PC-3 (cell line): ENCODE measurements around the gene MB. TPM values are rescaled to one million over a fixed set of nuclear protein-coding genes. Genes with fewer than 3 reads are reported as not detected.

ENCODE experiments used
- ATAC-seq: fragments of 200-7000 bp; cut with Tn5 transposase; 2 replicates; pipeline ENCODE4 v1.9.1; 2020; ENCODE audit warnings: mild to moderate bottlenecking, moderate library complexity
- BruUV-seq: library from RNA; stranded (reverse); fragments of 400-500 nt; replicated peaks from 2 replicates; lab custom pipeline; 2021; lab: Mats Ljungman, UMichigan
- CTCF ChIA-PET: fragments of 300-600 bp; sonication (Branson Sonifier 250); formaldehyde crosslinking; loops from one replicate; lab custom pipeline; 2022; ENCODE audit warnings: antibody characterized with exemption; lab: Charles Lee
- POLR2A ChIA-PET: fragments of 300-600 bp; sonication (Branson Sonifier 250); formaldehyde crosslinking; loops from one replicate; lab custom pipeline; 2022; ENCODE audit warnings: antibody characterized with exemption; ENCODE audit not compliant: unreplicated experiment; lab: Charles Lee
- DNase-seq: peaks from one replicate; pipeline ENCODE4 v3.0.0-alpha.2; 2015
- H2AFZ ChIP-seq: fragments of 300-600 bp; sonication (generic); 2 replicates; pipeline ENCODE4 v1.6.0; 2016; ENCODE audit warnings: antibody characterized with exemption, low read length
- H3F3A ChIP-seq: fragments of 300-600 bp; sonication (generic); one replicate; pipeline ENCODE4 v1.6.0; 2017; ENCODE audit warnings: antibody characterized with exemption, low read length, control low read depth, mild to moderate bottlenecking; ENCODE audit not compliant: unreplicated experiment
- H3K27ac ChIP-seq: fragments of 300-600 bp; sonication (generic); 2 replicates; pipeline ENCODE4 v1.5.1; 2016; ENCODE audit warnings: mild to moderate bottlenecking, low read length
- H3K27me3 ChIP-seq: fragments of 300-600 bp; sonication (generic); 2 replicates; pipeline ENCODE4 v1.6.1; 2016; ENCODE audit warnings: low read length, mixed read lengths
- H3K36me3 ChIP-seq: fragments of 300-600 bp; sonication (generic); 2 replicates; pipeline ENCODE4 v1.6.1; 2016; ENCODE audit warnings: low read depth, mixed run types, low read length, mixed read lengths
- H3K4me1 ChIP-seq: fragments of 300-600 bp; sonication (generic); 2 replicates; pipeline ENCODE4 v1.5.1; 2016; ENCODE audit warnings: low read length; ENCODE audit not compliant: insufficient read depth
- H3K4me2 ChIP-seq: fragments of 300-600 bp; sonication (generic); 2 replicates; pipeline ENCODE4 v1.6.0; 2016; ENCODE audit warnings: low read length
- H3K4me3 ChIP-seq: fragments of 300-600 bp; sonication (generic); 2 replicates; pipeline ENCODE4 v1.5.1; 2016; ENCODE audit warnings: mild to moderate bottlenecking, low read length, mixed read lengths
- H3K79me2 ChIP-seq: fragments of 300-600 bp; sonication (generic); 2 replicates; pipeline ENCODE4 v1.6.1; 2017; ENCODE audit warnings: low read length, mixed read lengths
- H3K9ac ChIP-seq: fragments of 300-600 bp; sonication (generic); 2 replicates; pipeline ENCODE4 v1.6.0; 2016; ENCODE audit warnings: mild to moderate bottlenecking, low read length
- H3K9me2 ChIP-seq: fragments of 300-600 bp; sonication (generic); replicated peaks from 2 replicates; pipeline ENCODE4 v1.6.1; 2016; ENCODE audit warnings: mixed run types, low read length, mixed read lengths
- H3K9me3 ChIP-seq: fragments of 300-600 bp; sonication (generic); 2 replicates; pipeline ENCODE4 v1.6.1; 2016; ENCODE audit warnings: low read length, mixed read lengths
- H4K20me1 ChIP-seq: fragments of 300-600 bp; sonication (generic); 2 replicates; pipeline ENCODE4 v1.6.1; 2016; ENCODE audit warnings: low read length, mixed read lengths
- EZH2 ChIP-seq: fragments of 300-600 bp; sonication (generic); IDR thresholded peaks from one replicate; pipeline ENCODE4 v1.6.1; 2017; ENCODE audit warnings: antibody characterized with exemption, mild to moderate bottlenecking, low read length; ENCODE audit not compliant: unreplicated experiment
- EZH2phosphoT487 ChIP-seq: fragments of 300-600 bp; sonication (generic); IDR thresholded peaks from 2 replicates; pipeline ENCODE4 v1.6.1; 2018; ENCODE audit warnings: mild to moderate bottlenecking, antibody characterized with exemption, low read length, borderline replicate concordance
- intact Hi-C: fragments of 100-400 bp; cut with micrococcal nuclease; formaldehyde crosslinking; loops from 2 replicates; pipeline ENCODE4 v1.9.0; 2023
- total RNA-seq: library from RNA; depleted of rRNA; stranded (reverse); fragments of >200 nt; gene quantifications from 2 replicates; pipeline ENCODE4 v1.2.3, GENCODE V29; 2014
- TF ChIP-seq, protein P1 (sequence below): fragments of 300-600 bp; sonication (generic); conservative IDR thresholded peaks from 2 replicates; pipeline ENCODE4 v1.5.1; 2017; ENCODE audit warnings: antibody characterized with exemption, low read depth, mild to moderate bottlenecking, low read length

The MB gene
- total RNA-seq, 1 experiment from 2014 or later, result 14.6 TPM

DNA sequence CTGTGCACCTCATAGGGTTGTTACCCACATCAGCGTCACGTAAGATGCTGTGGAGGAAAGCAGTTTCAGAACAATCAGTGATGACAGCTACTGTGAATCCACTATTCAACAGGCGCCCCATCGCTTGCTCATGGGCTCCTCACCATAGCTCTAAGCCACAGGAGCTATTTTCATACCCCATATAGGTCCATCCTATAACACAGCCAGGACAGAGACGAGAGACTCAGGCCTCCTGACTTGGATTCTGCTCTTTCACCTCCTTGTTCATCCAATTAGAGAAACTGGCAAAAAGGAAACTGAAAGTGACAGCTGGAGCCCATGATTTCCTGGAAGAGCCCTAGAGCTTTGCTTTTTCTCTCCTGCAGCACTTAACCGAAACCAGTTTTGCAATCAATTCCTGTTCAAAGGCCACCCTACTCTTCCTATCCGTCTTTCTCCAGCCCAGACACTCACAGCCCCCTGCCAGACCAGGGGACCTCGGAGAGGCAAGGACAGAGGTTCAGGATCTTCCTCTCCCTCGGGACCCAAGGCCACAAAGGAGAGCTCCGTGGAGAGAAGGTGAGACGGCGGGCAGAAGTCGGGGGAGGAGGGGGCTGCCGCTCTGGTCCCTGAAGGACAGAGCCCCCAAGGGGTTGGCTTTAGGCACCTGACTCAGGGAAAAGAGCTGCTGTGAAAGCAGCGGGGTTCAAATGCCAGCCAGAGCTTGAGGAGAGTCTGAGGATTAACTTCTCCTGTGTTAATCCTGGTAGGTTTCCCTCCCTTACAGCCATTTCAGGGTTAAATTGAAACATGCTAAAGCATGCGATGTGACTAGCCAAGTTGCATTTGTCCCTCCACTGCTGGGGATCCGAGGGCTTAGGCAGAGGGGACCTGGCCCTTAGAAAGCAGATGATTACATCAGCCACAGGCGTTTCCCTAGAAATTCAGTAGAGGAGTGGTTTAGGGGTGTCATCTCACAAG lies 31.2 kb upstream of the MB start, which contains the start of gene APOL6:
Gene APOL6, plus strand, starts transcription at position 381 of the 960 bp plus-strand sequence. CDS start 7,980 bp downstream, outside the sequence.
- ATAC-seq (peak; percentile 74), DNase-seq (peak; percentile 68)
- CTCF ChIA-PET, result no interaction called here
- H3K9me2 ChIP-seq, result no peaks in the 10 kb centered on the region
- H3K27ac ChIP-seq, result peak within 1 kb of the TSS; percentile 59
- H3F3A ChIP-seq, result no peaks in the 10 kb centered on the region
- H3K27me3 ChIP-seq, result no peaks in the 10 kb centered on the region
- peaks cover 23% of the 10 kb centered on the region for H3K4me1 ChIP-seq
- no peaks in the 10 kb centered on the region for H3K9me3 ChIP-seq
- H3K79me2 ChIP-seq, result peaks cover 13% of the 10 kb centered on the region
- H3K4me2 ChIP-seq, result peak within 1 kb of the TSS; percentile 83
- intact Hi-C loops, result no loop called here
- H3K4me3 ChIP-seq, result peak within 1 kb of the TSS; percentile 72
- H2AFZ ChIP-seq, result peak within 1 kb of the TSS; percentile 79
- TF ChIP-seq EZH2, result no peak
- TF ChIP-seq, protein P1, sequence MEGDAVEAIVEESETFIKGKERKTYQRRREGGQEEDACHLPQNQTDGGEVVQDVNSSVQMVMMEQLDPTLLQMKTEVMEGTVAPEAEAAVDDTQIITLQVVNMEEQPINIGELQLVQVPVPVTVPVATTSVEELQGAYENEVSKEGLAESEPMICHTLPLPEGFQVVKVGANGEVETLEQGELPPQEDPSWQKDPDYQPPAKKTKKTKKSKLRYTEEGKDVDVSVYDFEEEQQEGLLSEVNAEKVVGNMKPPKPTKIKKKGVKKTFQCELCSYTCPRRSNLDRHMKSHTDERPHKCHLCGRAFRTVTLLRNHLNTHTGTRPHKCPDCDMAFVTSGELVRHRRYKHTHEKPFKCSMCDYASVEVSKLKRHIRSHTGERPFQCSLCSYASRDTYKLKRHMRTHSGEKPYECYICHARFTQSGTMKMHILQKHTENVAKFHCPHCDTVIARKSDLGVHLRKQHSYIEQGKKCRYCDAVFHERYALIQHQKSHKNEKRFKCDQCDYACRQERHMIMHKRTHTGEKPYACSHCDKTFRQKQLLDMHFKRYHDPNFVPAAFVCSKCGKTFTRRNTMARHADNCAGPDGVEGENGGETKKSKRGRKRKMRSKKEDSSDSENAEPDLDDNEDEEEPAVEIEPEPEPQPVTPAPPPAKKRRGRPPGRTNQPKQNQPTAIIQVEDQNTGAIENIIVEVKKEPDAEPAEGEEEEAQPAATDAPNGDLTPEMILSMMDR, result no peak
- no peak for TF ChIP-seq EZH2phosphoT487
- H4K20me1 ChIP-seq, result no peaks in the 10 kb centered on the region
- H3K36me3 ChIP-seq, result no peaks in the 10 kb centered on the region
- peak within 1 kb of the TSS; percentile 68 for H3K9ac ChIP-seq
- POLR2A ChIA-PET, result interaction anchor here (0.6 to 0.7 kb wide), 2 partner anchors 192 to 394 kb away, joined by 5 read pairs; no protein-coding TSS in a partner anchor
- BruUV-seq, result TSS peak; percentile 87

DNA sequence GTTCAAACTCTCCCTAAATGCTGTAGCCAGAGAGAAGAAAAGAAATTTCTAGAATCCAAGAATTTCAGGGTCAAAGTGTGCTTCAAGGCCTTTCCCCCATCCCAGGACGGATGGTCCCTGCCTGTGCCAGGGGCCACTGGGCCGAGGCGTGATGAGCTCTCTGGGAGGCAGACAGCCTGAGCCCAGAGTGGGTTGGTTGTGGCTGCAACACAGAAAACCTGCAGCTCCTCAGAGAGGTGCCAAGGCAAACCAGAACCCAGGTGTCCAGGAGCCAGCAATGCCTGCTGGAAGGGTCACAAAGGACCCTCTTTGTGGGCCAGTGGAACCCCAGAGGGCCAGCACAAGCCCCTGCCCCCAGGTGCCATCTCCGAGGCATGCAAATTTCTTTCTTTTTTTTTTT lies 28.5 kb upstream of the MB start:
- Histone ChIP-seq H3K27ac (no peak overlapping the region), H3K9ac (no peak overlapping the region), H2AFZ (no peak overlapping the region), H3K9me3 (no peaks in the 10 kb centered on the region), H3K9me2 (no peaks in the 10 kb centered on the region), H4K20me1 (no peaks in the 10 kb centered on the region), H3F3A (no peaks in the 10 kb centered on the region), H3K79me2 (peaks cover 13% of the 10 kb centered on the region), H3K4me3 (no peak overlapping the region), H3K4me2 (no peak overlapping the region), H3K4me1 (peaks cover 23% of the 10 kb centered on the region), H3K27me3 (no peaks in the 10 kb centered on the region), H3K36me3 (no peaks in the 10 kb centered on the region)
- CTCF ChIA-PET, result no interaction called here
- no TSS peak for BruUV-seq
- ATAC-seq (no peak), DNase-seq (no peak)
- POLR2A ChIA-PET, result no interaction called here
- intact Hi-C loops, result no loop called here
- TF ChIP-seq, protein P1, result no peak
- TF ChIP-seq EZH2, result no peak
- no peak for TF ChIP-seq EZH2phosphoT487

DNA sequence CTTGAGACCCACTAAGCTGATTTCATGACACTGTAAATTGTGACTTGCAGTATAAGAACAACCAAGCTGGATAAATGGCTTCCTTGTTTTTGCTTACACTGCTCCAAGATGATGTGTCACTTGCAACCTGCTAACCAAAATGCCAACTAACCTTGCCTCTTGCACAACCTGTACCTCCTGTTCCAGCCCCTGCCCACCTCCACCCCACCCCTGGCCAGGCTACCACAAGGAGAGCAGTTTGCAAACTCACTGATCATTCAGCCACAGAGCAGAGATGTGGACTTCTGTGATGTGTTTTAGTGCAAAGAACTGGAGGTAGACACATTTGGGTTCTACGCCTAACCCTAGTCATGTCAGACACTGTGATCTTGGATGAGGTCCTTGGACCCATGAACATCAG lies 26.9 kb upstream of the MB start:
- no peaks in the 10 kb centered on the region for H3F3A ChIP-seq
- no peak overlapping the region for H3K4me2 ChIP-seq
- no peak overlapping the region for H2AFZ ChIP-seq
- BruUV-seq, result no TSS peak
- H3K4me1 ChIP-seq, result peaks cover 21% of the 10 kb centered on the region
- H3K79me2 ChIP-seq, result peaks cover 2% of the 10 kb centered on the region; the same call in 1 of the 2 replicates
- intact Hi-C loops, result no loop called here
- no peaks in the 10 kb centered on the region for H3K9me3 ChIP-seq
- H4K20me1 ChIP-seq, result no peaks in the 10 kb centered on the region
- TF ChIP-seq EZH2, result no peak
- no peak for TF ChIP-seq EZH2phosphoT487
- TF ChIP-seq, protein P1, result no peak
- CTCF ChIA-PET, result no interaction called here
- no peak overlapping the region for H3K4me3 ChIP-seq
- H3K27me3 ChIP-seq, result no peaks in the 10 kb centered on the region
- H3K36me3 ChIP-seq, result no peaks in the 10 kb centered on the region
- DNase-seq (peak; percentile 24), ATAC-seq (no peak)
- no peak overlapping the region for H3K9ac ChIP-seq
- no peak overlapping the region for H3K27ac ChIP-seq
- H3K9me2 ChIP-seq, result no peaks in the 10 kb centered on the region
- POLR2A ChIA-PET, result no interaction called here
